Right atrium auricular region (tissue), 2 donors: ENCODE measurements around the gene TTLL5. TPM values are rescaled to one million over a fixed set of nuclear protein-coding genes. Genes with fewer than 3 reads are reported as not detected.

Source experiments
- DNase-seq: peaks from one replicate; pipeline ENCODE4 v3.0.0-alpha.2; 2019; ENCODE audit warnings: low spot score
- H3K27ac ChIP-seq, 2 donors: fragments of 200-600 bp; sonication (generic); 1 replicate in 1 of 2; 2 replicates in 1 of 2; pipeline ENCODE4 v1.5.1; 2016 to 2019
- H3K27me3 ChIP-seq, 2 donors: fragments of 200-600 bp; sonication (generic); one replicate each; pipeline versions ENCODE4 v1.5.1 to v1.6.0; 2017 to 2019
- H3K36me3 ChIP-seq: fragments of 200-600 bp; sonication (generic); one replicate; pipeline ENCODE4 v1.5.1; 2016
- H3K4me1 ChIP-seq, 2 donors: fragments of 200-600 bp; sonication (generic); one replicate each; pipeline versions ENCODE4 v1.5.1 to v1.6.0; 2017 to 2019
- H3K4me3 ChIP-seq, 2 donors: fragments of 200-600 bp; sonication (generic); 1 replicate in 1 of 2; 2 replicates in 1 of 2; pipeline ENCODE4 v1.5.1; 2017 to 2019; ENCODE audit warnings: mild to moderate bottlenecking in 1 of 2, moderate library complexity in 1 of 2
- H3K9me3 ChIP-seq, 2 donors: fragments of 200-600 bp; sonication (generic); one replicate each; pipeline ENCODE4 v1.5.1; 2019
- total RNA-seq, 2 donors: library from RNA; depleted of rRNA; stranded (reverse); fragments of >200 nt; gene quantifications; one replicate each; pipeline ENCODE4 v1.1.0, GENCODE V29; 2016
- TF ChIP-seq, protein P1 (sequence below), 2 donors: fragments of 200-600 bp; sonication (generic); IDR thresholded peaks; one replicate each; pipeline ENCODE4 v1.5.1; 2019; ENCODE audit warnings: antibody characterized with exemption in 2 of 2

The TTLL5 gene
- total RNA-seq, 2 donors from 2014 or later = 15.3 to 22.6 TPM

DNA sequence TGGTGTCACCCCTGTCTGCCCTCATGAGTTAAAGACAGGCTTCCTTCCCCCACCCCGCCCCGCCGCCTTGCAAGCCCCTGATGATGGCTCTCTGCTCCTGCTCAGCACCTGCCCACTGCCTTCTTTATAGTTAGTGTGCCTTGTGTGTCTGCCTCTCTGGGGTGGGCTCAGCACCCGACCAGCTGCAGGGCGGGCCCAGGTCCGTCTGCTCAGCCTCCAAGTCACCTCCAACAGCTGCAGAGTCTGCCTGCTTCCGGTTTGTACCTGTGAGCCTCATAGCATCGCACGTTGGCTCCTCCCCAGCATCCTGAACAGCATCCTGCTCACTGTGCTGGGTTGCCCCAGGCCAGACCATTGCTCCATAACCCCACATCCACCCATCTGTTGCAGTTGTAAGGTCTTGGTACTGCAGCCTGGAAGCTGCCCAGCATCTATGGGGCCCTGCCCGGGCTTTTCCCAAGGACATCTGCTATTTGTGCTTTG is 317.2 kb downstream of the TTLL5 start:
- H3K36me3 ChIP-seq = no peaks in the 10 kb centered on the region
- no peak for DNase-seq
- no peak overlapping the region for H3K4me3 ChIP-seq
- H3K27ac ChIP-seq = no peak overlapping the region
- peaks cover 0 to 46% of the 10 kb centered on the region in 2 donors for H3K4me1 ChIP-seq
- no peaks in the 10 kb centered on the region for H3K9me3 ChIP-seq
- TF ChIP-seq, protein P1, sequence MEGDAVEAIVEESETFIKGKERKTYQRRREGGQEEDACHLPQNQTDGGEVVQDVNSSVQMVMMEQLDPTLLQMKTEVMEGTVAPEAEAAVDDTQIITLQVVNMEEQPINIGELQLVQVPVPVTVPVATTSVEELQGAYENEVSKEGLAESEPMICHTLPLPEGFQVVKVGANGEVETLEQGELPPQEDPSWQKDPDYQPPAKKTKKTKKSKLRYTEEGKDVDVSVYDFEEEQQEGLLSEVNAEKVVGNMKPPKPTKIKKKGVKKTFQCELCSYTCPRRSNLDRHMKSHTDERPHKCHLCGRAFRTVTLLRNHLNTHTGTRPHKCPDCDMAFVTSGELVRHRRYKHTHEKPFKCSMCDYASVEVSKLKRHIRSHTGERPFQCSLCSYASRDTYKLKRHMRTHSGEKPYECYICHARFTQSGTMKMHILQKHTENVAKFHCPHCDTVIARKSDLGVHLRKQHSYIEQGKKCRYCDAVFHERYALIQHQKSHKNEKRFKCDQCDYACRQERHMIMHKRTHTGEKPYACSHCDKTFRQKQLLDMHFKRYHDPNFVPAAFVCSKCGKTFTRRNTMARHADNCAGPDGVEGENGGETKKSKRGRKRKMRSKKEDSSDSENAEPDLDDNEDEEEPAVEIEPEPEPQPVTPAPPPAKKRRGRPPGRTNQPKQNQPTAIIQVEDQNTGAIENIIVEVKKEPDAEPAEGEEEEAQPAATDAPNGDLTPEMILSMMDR (IDR thresholded peaks at IDR 0.05) = no peak
- no peaks in the 10 kb centered on the region for H3K27me3 ChIP-seq

DNA sequence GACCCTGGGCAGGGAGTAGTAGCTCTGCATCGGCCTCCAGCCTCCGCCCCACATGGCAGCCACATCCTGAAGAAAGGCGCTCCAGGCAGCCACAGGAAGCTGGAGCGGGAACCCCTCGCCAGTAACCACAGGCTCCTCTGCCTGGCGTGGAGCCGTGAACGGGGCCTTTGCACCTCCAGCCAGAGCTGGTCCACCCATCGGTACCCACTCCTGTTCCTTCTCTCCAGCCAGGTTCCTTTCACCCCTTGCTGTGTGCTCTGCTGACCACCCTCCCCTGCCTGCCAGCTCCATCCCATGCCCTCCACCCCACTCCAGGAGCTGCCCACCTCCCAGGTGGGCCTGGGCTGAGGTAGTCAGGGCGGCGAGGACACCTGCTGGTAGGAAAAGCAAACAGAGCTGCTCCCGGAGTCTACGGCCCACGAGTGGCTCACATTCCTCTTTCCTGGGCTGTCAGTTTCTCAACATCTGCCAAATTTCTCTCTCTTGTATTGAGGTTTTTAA is 318.1 kb downstream of the TTLL5 start:
- no peaks in the 10 kb centered on the region for H3K9me3 ChIP-seq
- no peaks in the 10 kb centered on the region for H3K36me3 ChIP-seq
- H3K4me1 ChIP-seq = peaks cover 0 to 46% of the 10 kb centered on the region in 2 donors
- H3K27ac ChIP-seq = peak overlapping the region; percentile 97 to 99
- TF ChIP-seq, protein P1 (IDR thresholded peaks at IDR 0.05) = peak; percentile 60 to 72
- no peaks in the 10 kb centered on the region for H3K27me3 ChIP-seq
- H3K4me3 ChIP-seq = peak overlapping the region; percentile 69 to 72
- no peak for DNase-seq

DNA sequence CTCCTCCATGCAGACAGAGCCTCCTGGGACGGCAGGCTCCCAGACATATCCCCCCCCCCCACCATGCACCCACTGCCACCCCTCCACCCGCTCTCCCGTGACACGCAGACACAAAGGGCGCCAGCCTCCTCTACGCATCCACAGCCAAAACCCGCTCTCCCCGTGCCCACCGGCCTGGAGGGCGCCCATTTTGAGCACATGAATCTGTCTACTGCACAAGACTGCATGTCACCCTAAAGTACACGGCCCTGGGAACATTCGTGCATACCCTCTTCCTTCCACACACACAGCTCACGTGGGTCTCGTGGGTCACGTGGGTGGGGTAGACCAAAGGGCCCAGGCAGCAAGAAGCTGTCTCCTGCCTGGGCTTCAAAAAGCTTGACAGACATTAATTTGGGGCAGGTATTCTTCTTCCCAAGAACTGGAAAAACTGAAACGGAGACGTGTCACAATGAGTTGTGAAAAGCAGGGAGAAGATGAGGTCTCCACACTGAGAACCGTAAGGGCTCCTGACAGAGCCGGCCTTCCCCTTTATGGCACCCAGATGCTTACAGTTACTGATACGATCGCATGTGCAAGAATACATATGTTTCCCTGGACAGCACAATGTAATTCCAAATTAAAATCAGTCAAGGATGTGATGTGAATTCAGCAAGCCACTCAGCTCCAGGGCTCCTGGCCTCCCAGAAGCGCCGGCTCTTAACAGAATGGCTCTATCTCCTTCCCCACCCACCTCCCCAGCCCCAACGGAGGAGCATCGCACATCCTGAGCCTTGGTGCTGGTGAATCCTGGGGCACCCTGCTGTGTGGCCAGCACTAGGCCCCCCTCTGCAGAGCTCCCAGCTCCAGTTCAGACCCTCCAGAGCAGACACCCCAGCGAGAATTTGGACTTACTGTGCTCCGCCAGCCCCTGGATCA is 318.9 kb downstream of the TTLL5 start:
- no peaks in the 10 kb centered on the region for H3K36me3 ChIP-seq
- peak overlapping the region; percentile 97 to 99 for H3K27ac ChIP-seq
- peaks cover 0 to 51% of the 10 kb centered on the region in 2 donors for H3K4me1 ChIP-seq
- no peaks in the 10 kb centered on the region for H3K27me3 ChIP-seq
- peak overlapping the region; percentile 69 to 72 for H3K4me3 ChIP-seq
- no peaks in the 10 kb centered on the region for H3K9me3 ChIP-seq
- no peak for DNase-seq
- TF ChIP-seq, protein P1 (IDR thresholded peaks at IDR 0.05) = peak in 1 of 2 donors; percentile 13

DNA sequence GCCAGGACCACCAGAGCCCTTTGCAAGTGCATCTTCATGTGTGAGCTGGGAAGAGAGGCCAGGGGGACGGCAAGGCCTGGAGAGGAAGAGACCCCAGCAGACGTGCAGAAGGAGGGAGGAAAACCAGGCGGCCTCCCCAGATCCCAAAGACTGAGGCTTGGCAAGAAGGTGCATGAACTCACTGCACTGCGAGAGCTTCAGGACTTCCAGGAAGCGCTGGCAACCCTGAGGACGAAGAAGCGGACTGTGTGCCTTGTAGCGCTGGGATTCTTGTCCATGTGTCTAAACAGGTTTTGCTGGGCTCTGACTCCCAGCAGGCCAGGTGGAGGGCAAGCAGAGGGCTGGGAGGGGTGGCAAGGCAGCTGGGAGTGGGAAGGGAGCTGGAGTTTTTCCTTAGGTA is 319.8 kb downstream of the TTLL5 start:
- no peaks in the 10 kb centered on the region for H3K36me3 ChIP-seq

DNA sequence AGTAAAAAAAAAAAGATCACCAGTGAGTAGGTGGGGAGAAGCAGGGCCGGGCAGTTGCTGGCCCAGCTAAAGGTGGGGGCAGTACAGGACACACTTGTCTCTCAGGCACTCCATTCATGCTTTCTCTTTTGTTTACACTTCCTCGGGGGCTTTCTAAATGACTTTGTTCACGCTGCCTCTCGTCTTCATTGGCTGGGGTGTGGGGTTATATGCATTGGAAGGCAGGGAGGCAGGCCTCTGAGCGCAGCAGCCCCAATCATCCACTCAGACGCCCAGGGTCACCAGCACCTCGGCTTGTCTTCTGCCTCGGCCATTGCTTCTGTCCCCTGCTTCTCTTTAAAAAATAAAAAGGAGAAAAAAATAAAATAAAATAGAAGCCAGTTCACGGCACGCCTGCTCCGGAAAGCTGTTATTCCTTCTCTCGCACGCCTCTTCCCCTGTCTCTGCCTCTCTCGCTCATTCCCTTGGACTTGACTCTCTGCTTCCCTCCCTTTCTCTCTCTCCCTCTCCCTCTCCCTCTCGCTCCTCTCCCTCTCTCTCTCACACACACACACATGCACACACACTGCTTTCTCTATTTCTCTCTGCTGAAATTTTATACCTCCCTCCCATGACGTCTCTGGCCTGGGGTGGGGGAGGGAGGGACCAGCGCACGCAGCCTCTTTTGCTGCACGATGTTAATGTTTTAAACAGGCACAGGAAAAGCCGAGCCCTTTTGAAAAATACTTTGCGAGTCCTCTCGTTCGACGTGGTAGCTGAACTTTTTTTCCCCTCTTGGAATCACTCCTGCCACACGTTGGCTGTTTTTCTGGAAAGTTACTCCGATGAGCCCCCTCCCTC is 320.6 kb downstream of the TTLL5 start, which contains the start of gene TGFB3:
Gene TGFB3, minus strand, starts transcription at position 570 of the 840 bp plus-strand sequence. CDS start 1,102 bp downstream, outside the sequence.
- Histone ChIP-seq H3K4me1 (peaks cover 0 to 65% of the 10 kb centered on the region in 2 donors), H3K9me3 (no peaks in the 10 kb centered on the region), H3K27me3 (no peaks in the 10 kb centered on the region), H3K27ac (peak within 1 kb of the TSS; percentile 97 to 99), H3K36me3 (no peaks in the 10 kb centered on the region), H3K4me3 (peak within 1 kb of the TSS; percentile 69 to 72)
- TF ChIP-seq, protein P1 (IDR thresholded peaks at IDR 0.05) = peak in 1 of 2 donors; percentile 17
- peak; percentile 87 for DNase-seq

More for the DNA sequence above, 319.8 kb downstream of the TTLL5 start:
- no peak for DNase-seq
- Histone ChIP-seq H3K4me3 (peak overlapping the region; percentile 69 to 72), H3K9me3 (no peaks in the 10 kb centered on the region), H3K4me1 (peaks cover 0 to 57% of the 10 kb centered on the region in 2 donors), H3K27me3 (no peaks in the 10 kb centered on the region), H3K27ac (peak overlapping the region; percentile 97 to 99)
- TF ChIP-seq, protein P1 (IDR thresholded peaks at IDR 0.05) = no peak
